ENCODE results near the gene SH2D6. TPM values are rescaled to one million over a fixed set of nuclear protein-coding genes. Genes with fewer than 3 reads are reported as not detected.

Gene SH2D6
- total and polyA plus RNA-seq, 8 donors, result 1.1 to 14.5 (median 2.2) TPM; not detected in 2

GRCh38 chr2:85415980-85416650, 2.4 kb upstream of the SH2D6 start:
- WGBS, 5 donors, result 82 to 90% (median 87%) methylated on average over 12 of the region's 12 CpGs
- peaks cover 31 to 74% (median 57%) of the 10 kb centered on the region in 4 donors for H3K4me1 ChIP-seq
- peaks cover 0 to 4% (median 0%) of the 10 kb centered on the region in 3 donors for H3K27me3 ChIP-seq
- no peak overlapping the region for H3K27ac ChIP-seq
- no peak for DNase-seq
- no peak for TF ChIP-seq POLR2A (IDR thresholded peaks at IDR 0.05)
- TF ChIP-seq EP300 (IDR thresholded peaks at IDR 0.05), result no peak
- TF ChIP-seq CTCF (IDR thresholded peaks at IDR 0.05), result no peak
- no peaks in the 10 kb centered on the region for H3K9me3 ChIP-seq
- no peak overlapping the region for H3K4me3 ChIP-seq
- no peaks in the 10 kb centered on the region for H3K36me3 ChIP-seq
- intact Hi-C loops (cut with DNase I; ENCODE audit: low total_unique reads), result no loop called here

- WGBS, 5 donors, result 45 to 57% (median 52%) methylated on average over 11 to 17 of the region's 17 CpGs
- peak overlapping the region; percentile 63 to 84 (median 66) for H3K4me3 ChIP-seq
- no peaks in the 10 kb centered on the region for H3K27me3 ChIP-seq
- peaks cover 38 to 55% (median 53%) of the 10 kb centered on the region in 4 donors for H3K4me1 ChIP-seq
- intact Hi-C loops (cut with DNase I; ENCODE audit: low total_unique reads), result no loop called here
- H3K36me3 ChIP-seq, result no peaks in the 10 kb centered on the region
- DNase-seq, result peak in 1 of 2 donors; percentile 58
- TF ChIP-seq EP300 (IDR thresholded peaks at IDR 0.05), result no peak
- TF ChIP-seq POLR2AphosphoS5 (IDR thresholded peaks at IDR 0.05), result no peak
- no peak for TF ChIP-seq POLR2A (IDR thresholded peaks at IDR 0.05)
- TF ChIP-seq CTCF (IDR thresholded peaks at IDR 0.05), result no peak
- peak overlapping the region; percentile 87 to 99 (median 97) for H3K27ac ChIP-seq
- H3K9me3 ChIP-seq, result no peaks in the 10 kb centered on the region
These were observed 628 bp downstream of the SH2D6 start for GRCh38 chr2:85419009-85419675.

GRCh38 chr2:85420536-85421259, 2.2 kb downstream of the SH2D6 start:
- peak overlapping the region; percentile 86 to 99 (median 97) for H3K27ac ChIP-seq
- H3K4me1 ChIP-seq, result peaks cover 36 to 49% (median 44%) of the 10 kb centered on the region in 4 donors
- DNase-seq, result peak; percentile 95
- no peaks in the 10 kb centered on the region for H3K36me3 ChIP-seq
- TF ChIP-seq CTCF (IDR thresholded peaks at IDR 0.05) (peak in 6 of 7 experiments; percentile 99 to 100 (median 100)), POLR2A (IDR thresholded peaks at IDR 0.05) (no peak), POLR2AphosphoS5 (IDR thresholded peaks at IDR 0.05) (peak; percentile 43 to 89 (median 52)), EP300 (IDR thresholded peaks at IDR 0.05) (no peak)
- intact Hi-C loops (cut with DNase I; ENCODE audit: low total_unique reads), result loop anchor here (2.0 kb wide), 1 partner anchor 132 kb away; no protein-coding TSS in a partner anchor
- WGBS, 5 donors, result 4 to 14% (median 13%) methylated on average over 22 of the region's 22 CpGs
- no peaks in the 10 kb centered on the region for H3K9me3 ChIP-seq
- H3K27me3 ChIP-seq, result no peaks in the 10 kb centered on the region
- peak overlapping the region in 2 of 4 donors; percentile 8 to 23 for H3K4me3 ChIP-seq
